ENCODE data around the gene FAH.

The FAH gene

DNA sequence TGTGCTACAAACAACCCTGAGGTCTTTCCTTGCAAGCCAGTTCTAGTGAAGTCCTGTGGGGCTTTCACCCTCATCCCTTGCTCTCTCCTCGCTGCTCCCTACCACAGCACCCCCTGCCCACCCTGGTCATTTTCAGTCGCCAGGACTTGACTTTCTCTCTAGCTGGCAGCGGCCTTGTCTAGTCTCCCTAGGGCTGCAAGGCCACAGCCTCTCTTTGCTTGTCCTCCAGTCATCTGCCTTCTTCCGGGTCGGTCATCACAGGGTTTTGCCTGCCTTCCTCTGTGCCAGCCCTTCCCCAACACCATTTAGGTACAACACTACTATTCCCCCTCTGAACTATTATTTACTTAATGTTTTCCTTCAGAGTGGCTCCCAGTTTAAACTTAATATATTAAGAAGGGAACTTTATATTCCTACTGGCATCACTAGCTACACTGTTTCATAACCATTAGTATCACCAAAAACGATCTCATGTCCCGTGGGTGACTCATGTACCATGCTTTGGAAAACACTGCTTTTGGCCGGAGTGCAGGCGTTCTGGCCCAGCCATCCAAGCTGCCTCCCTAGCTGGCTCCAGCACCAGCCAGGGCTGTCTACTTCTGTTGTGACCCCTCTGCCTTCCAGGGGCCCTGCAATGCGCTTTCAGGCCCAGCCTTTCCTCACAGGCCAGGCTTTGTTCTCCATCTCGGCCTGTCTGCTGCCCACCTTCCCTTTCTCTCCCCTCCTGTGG is 21.4 kb downstream of the FAH start:
- DNase-seq = no peak

GRCh38 chr15:80175436-80175835 is 22.6 kb downstream of the FAH start:
- no peak for DNase-seq

DNA sequence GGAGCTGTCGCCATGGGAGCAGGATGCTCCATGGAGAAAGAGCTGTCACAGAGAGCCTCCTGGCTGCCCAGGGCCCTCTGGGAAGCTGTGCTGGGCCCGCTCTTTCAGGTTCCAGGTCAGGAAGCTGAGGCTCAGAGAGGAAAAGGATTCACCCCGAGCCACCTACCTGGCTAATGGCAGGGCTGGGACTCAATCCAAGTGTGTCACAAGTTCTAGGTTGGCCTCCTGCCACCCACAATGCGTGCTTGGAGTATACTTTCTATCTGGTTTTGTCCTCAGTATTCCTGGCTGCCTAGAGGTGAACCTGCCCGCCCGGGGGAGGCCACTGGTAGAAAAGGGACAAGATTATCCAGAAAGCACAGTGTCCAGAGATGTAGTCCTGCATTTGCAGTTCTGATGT is 23.6 kb downstream of the FAH start:
- DNase-seq = no peak

DNA sequence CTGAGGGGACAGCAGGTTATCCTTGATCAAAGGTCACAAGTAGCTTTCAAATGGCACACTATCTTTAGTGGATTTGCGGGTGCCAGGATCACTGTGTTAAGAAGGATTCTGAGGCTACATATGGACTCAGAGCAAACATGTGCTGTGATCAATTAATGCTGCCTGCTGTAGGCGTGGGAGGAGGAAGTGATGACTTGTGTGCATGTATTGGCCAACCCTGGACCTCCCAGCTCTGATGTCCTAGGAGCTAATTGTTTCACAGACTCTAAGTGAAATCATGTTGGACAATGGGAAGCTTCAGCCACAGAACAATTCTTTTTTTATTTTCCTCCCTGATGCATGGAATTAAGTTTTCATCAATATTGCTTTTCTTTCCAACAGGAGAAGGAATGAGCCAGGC is 24.4 kb downstream of the FAH start:
- DNase-seq = no peak

DNA sequence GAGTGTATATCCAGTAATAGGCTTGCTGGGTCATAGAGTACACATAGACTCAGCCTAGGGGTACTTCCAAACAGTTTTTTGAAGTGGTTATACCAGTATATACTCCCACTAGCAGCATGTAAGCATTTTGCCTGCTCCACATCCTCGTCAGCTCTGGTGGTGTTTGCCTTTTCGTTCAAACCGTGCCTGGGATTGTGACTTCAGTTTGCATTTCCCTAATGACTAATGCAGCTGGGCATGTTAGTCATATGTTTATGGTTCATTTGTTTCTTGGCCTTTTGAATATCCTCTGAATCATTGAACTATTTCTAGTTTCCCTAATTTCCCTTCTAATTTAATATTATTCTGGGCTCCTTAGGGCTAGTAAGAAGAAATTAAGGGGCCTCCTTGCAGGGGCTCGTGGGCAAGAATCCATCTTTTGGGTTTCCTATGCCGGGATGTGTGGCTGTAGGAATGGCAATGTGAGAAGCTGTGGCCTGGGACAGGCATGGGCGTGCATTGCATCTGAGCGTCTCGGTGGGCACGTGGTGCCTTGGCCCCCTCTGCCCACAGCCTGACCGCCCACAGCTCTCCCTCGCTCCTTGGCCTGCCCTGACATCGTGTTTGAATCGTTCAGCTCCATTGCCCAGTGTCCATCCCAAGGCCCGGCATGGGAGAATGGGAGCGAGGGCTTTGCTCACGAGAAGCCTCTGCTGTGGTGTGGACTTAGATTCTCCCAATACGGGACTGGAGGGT is 26.4 kb downstream of the FAH start:
- no peak for DNase-seq

- DNase-seq = no peak
Measured at GRCh38 chr15:80179935-80180334, 27.1 kb downstream of the FAH start.

GRCh38 chr15:80180468-80180867 is 27.7 kb downstream of the FAH start:
- DNase-seq = no peak

GRCh38 chr15:80180986-80181385 is 28.2 kb downstream of the FAH start:
- DNase-seq = no peak

- DNase-seq = no peak
Measured at GRCh38 chr15:80182611-80183261, 29.9 kb downstream of the FAH start.

GRCh38 chr15:80183306-80183705 is 30.5 kb downstream of the FAH start:
- DNase-seq = no peak

DNA sequence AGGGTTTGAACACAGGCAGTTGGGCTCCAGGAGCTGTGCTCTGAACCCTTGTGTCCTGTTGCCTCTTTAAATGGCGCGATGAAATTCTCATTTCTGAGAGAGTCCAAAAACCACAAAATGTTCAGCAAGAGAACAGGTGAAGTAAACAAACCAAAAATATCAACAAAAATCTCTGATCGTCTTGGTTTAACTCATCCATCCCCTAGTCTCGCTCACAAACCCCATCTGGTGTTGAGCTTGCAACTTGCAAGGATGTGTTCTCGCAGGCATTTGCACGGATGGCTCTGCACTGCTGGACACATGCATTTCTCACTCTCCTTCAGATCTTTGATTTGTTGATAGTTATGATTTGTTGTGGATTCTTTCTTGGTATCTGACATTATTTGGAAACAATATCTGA is 31.1 kb downstream of the FAH start:
- DNase-seq = no peak

DNA sequence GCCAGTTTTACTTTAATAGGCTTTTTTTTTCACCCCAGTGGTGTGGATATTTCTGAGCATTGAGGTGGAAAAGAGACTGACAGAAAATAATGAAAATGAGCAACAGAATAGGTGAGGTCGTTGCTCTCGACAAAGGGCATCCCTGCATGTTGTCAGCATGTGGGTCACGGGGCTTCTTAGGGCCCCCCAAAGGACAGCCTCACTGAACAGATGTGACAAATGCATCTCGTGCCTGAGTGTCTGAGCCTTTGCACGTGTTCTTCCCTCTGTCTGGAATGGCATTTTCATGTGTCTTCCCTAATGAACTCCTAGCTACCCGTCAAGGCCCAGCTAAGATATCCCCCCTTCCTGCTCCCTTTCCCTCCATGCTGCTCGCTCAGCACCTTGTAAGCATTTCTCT is 31.8 kb downstream of the FAH start:
- DNase-seq = no peak

DNA sequence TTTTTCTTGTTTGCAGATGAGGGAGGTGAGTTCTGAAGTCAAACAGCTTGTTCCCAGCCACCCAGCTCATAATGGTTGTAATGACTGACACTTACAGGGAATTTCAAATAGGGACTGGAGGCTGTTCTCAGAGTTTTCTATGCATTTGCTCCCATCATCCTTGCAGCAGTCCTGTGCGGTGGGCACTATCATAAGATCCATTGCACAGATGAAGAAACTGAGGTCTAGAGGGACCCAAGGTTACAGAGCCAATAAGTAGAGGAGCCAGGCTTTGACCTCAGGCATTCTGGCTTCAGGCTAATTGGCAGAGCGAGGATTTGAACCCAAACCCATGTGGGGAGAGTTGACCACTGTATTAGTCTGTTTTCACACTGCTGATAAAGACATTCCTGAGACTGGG is 32.4 kb downstream of the FAH start:
- DNase-seq = no peak

GRCh38 chr15:80186066-80186465 is 33.3 kb downstream of the FAH start:
- no peak for DNase-seq

GRCh38 chr15:80186597-80186996 is 33.8 kb downstream of the FAH start:
- DNase-seq = no peak

DNA sequence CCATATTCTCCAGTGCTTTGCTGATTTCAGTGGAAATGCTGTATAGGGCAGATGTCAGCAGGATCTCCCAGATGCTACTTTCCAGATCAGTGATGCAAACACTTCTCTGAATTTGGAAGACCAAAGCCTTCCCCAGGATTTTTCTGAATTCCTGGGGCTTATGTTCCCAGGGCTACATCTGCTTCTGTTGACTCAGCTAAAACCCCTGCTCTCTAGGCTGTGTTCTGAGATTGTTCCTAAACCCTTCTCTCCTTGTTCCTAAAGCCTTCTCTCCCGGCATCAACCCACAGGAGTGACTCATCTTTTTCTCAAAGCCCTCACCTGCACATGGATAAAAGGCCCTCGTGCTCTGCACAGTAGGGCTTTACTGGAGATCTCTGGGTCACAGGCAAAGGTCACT is 35.5 kb downstream of the FAH start:
- DNase-seq = no peak

- no peak for DNase-seq
Measured at GRCh38 chr15:80191198-80191597, 38.4 kb downstream of the FAH start.

GRCh38 chr15:80191897-80192595 is 39.2 kb downstream of the FAH start:
- no peak for DNase-seq

GRCh38 chr15:80194186-80194585 is 41.4 kb downstream of the FAH start:
- DNase-seq = no peak

- no peak for DNase-seq
Measured at GRCh38 chr15:80194914-80195313, 42.1 kb downstream of the FAH start.

DNA sequence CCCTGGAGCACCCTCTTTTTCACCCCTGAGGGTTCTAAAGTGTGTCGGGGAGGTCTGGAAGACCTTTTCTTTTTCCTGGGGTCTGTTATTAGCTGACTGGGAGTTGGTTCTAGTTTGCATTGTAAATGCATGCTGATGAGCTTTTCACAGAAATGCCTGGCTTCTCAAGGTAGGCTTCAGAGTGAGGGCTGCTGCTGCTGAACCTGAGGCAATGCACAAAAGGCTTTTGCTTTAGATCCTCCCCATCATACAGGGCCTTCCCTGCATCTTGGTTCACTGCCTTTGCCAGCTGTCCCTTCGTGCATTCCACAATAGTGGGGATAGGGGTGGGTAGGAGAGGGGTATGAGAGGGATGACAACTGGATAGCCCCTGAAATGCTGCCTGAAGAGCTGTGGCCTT is 46.6 kb downstream of the FAH start:
- DNase-seq = no peak

DNA sequence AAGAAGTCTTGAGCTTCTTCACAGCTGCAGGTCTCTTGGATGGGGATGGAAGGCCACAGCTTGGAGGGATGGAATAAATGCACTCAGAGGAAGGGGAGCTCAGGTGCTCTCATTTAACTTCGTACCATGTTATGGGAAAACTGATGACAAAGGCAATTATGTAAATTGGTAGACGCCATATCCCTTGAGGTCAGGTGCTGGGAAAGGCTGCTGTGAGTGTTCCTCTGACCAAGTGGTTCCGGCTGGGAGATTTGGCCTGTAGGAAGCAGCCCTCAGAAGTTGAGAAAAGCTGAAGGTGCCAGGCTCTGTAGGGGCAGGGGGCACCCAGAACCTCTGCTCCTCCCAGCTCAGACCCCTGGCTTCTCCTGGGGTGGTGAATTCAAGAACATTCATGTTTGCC is 47.1 kb downstream of the FAH start:
- no peak for DNase-seq

GRCh38 chr15:80201256-80202015 is 48.6 kb downstream of the FAH start:
- no peak for DNase-seq
